ENCODE data around the gene PLEKHA7.

DNA sequence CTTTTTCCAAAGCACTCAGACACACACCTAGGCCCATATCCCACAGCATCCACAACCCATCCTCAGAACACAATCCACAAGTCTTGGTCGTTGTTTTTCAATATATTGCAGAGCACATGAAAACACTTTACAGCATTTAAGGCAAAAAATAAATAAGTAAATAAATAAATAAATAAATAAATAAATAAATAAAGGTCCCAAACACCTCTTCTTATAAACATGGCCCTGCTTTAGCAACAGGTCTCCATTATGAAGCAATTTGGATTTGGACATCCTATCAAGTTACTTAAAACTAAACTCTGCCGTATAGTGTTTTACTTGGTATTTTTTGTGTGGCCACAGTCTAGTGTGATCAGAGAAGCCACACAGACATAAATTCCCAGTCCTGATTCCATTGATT is 10.7 kb upstream of the PLEKHA7 start:
- TF ChIP-seq, protein P1, sequence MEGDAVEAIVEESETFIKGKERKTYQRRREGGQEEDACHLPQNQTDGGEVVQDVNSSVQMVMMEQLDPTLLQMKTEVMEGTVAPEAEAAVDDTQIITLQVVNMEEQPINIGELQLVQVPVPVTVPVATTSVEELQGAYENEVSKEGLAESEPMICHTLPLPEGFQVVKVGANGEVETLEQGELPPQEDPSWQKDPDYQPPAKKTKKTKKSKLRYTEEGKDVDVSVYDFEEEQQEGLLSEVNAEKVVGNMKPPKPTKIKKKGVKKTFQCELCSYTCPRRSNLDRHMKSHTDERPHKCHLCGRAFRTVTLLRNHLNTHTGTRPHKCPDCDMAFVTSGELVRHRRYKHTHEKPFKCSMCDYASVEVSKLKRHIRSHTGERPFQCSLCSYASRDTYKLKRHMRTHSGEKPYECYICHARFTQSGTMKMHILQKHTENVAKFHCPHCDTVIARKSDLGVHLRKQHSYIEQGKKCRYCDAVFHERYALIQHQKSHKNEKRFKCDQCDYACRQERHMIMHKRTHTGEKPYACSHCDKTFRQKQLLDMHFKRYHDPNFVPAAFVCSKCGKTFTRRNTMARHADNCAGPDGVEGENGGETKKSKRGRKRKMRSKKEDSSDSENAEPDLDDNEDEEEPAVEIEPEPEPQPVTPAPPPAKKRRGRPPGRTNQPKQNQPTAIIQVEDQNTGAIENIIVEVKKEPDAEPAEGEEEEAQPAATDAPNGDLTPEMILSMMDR (IDR thresholded peaks at IDR 0.05 in 4 of 5, conservative IDR thresholded peaks at IDR 0.05 in 1 of 5) = no peak
- no peak for TF ChIP-seq POLR2A (IDR thresholded peaks at IDR 0.05)
